ENCODE measurements around the gene CD72. TPM values are rescaled to one million over a fixed set of nuclear protein-coding genes. Genes with fewer than 3 reads are reported as not detected.
"Not testable (repeated sequence)": the region's sequence is repeated elsewhere in the genome, so short reads cannot be mapped to it uniquely, and the experiment has no call there.

The CD72 gene
- total RNA-seq, 1 donor from 2014 or later: 2.1 TPM

GRCh38 chr9:35650341-35651158 lies 32.3 kb upstream of the CD72 start, which contains the start of gene SIT1:
Gene SIT1 (minus strand): TSS chr9:35650931. CDS start chr9:35650853, 78 bp downstream.
- no peak within 1 kb of the TSS for H3K4me3 ChIP-seq (ENCODE audit: low read length in 3 of 3)
- no peak within 1 kb of the TSS for H3K27ac ChIP-seq (ENCODE audit: low read depth, low read length)
- H3K4me1 ChIP-seq (ENCODE audit: control insufficient read depth in 3 of 3, insufficient read depth in 3 of 3, low read length in 3 of 3): peaks cover 6 to 21% (median 15%) of the 10 kb centered on the region in 3 donors
- no peaks in the 10 kb centered on the region for H3K9me3 ChIP-seq (ENCODE audit: control insufficient read depth in 3 of 3, low read length in 3 of 3)
- no peaks in the 10 kb centered on the region for H3K27me3 ChIP-seq (ENCODE audit: control insufficient read depth in 3 of 3, insufficient read depth in 3 of 3, low read length in 3 of 3)
- no peaks in the 10 kb centered on the region for H3K36me3 ChIP-seq (ENCODE audit: control insufficient read depth in 3 of 3, insufficient read depth in 3 of 3, low read length in 3 of 3)
- H3K9ac ChIP-seq (ENCODE audit: low read depth in 1 of 3, low read length in 3 of 3): no peak within 1 kb of the TSS

GRCh38 chr9:35649431-35650340 lies 31.5 kb upstream of the CD72 start:
- Histone ChIP-seq H3K27me3 (ENCODE audit: control insufficient read depth in 3 of 3, insufficient read depth in 3 of 3, low read length in 3 of 3) (no peaks in the 10 kb centered on the region), H3K36me3 (ENCODE audit: control insufficient read depth in 3 of 3, insufficient read depth in 3 of 3, low read length in 3 of 3) (no peaks in the 10 kb centered on the region), H3K4me3 (ENCODE audit: low read length in 3 of 3) (no peak overlapping the region), H3K27ac (ENCODE audit: low read depth, low read length) (no peak overlapping the region), H3K9ac (ENCODE audit: low read depth in 1 of 3, low read length in 3 of 3) (no peak overlapping the region), H3K9me3 (ENCODE audit: control insufficient read depth in 3 of 3, low read length in 3 of 3) (no peaks in the 10 kb centered on the region), H3K4me1 (ENCODE audit: control insufficient read depth in 3 of 3, insufficient read depth in 3 of 3, low read length in 3 of 3) (peaks cover 6 to 21% (median 15%) of the 10 kb centered on the region in 3 donors)

GRCh38 chr9:35646533-35647265 lies 28.5 kb upstream of the CD72 start:
- no peaks in the 10 kb centered on the region for H3K27me3 ChIP-seq (ENCODE audit: control insufficient read depth in 3 of 3, insufficient read depth in 3 of 3, low read length in 3 of 3)
- H3K9me3 ChIP-seq (ENCODE audit: control insufficient read depth in 3 of 3, low read length in 3 of 3): no peaks in the 10 kb centered on the region
- H3K4me1 ChIP-seq (ENCODE audit: control insufficient read depth in 3 of 3, insufficient read depth in 3 of 3, low read length in 3 of 3): peaks cover 6 to 21% (median 15%) of the 10 kb centered on the region in 3 donors
- no peaks in the 10 kb centered on the region for H3K36me3 ChIP-seq (ENCODE audit: control insufficient read depth in 3 of 3, insufficient read depth in 3 of 3, low read length in 3 of 3)
- peak overlapping the region; percentile 82 to 85 (median 84) for H3K4me3 ChIP-seq (ENCODE audit: low read length in 3 of 3)
- peak overlapping the region; percentile 90 to 95 (median 94) for H3K9ac ChIP-seq (ENCODE audit: low read depth in 1 of 3, low read length in 3 of 3)
- peak overlapping the region; percentile 93 for H3K27ac ChIP-seq (ENCODE audit: low read depth, low read length)

GRCh38 chr9:35646153-35646532 lies 27.9 kb upstream of the CD72 start:
- H3K9me3 ChIP-seq (ENCODE audit: control insufficient read depth in 3 of 3, low read length in 3 of 3): no peaks in the 10 kb centered on the region
- H3K4me1 ChIP-seq (ENCODE audit: control insufficient read depth in 3 of 3, insufficient read depth in 3 of 3, low read length in 3 of 3): peaks cover 6 to 21% (median 15%) of the 10 kb centered on the region in 3 donors
- H3K27me3 ChIP-seq (ENCODE audit: control insufficient read depth in 3 of 3, insufficient read depth in 3 of 3, low read length in 3 of 3): no peaks in the 10 kb centered on the region
- H3K9ac ChIP-seq (ENCODE audit: low read depth in 1 of 3, low read length in 3 of 3): peak overlapping the region; percentile 90 to 95 (median 94)
- no peaks in the 10 kb centered on the region for H3K36me3 ChIP-seq (ENCODE audit: control insufficient read depth in 3 of 3, insufficient read depth in 3 of 3, low read length in 3 of 3)
- H3K4me3 ChIP-seq (ENCODE audit: low read length in 3 of 3): peak overlapping the region; percentile 82 to 85 (median 84)
- peak overlapping the region; percentile 93 for H3K27ac ChIP-seq (ENCODE audit: low read depth, low read length)

GRCh38 chr9:35645736-35646135 lies 27.5 kb upstream of the CD72 start:
- peak overlapping the region; percentile 82 to 85 (median 84) for H3K4me3 ChIP-seq (ENCODE audit: low read length in 3 of 3)
- H3K36me3 ChIP-seq (ENCODE audit: control insufficient read depth in 3 of 3, insufficient read depth in 3 of 3, low read length in 3 of 3); H3K27me3 ChIP-seq (ENCODE audit: control insufficient read depth in 3 of 3, insufficient read depth in 3 of 3, low read length in 3 of 3); H3K9me3 ChIP-seq (ENCODE audit: control insufficient read depth in 3 of 3, low read length in 3 of 3): not testable (repeated sequence)
- H3K27ac ChIP-seq (ENCODE audit: low read depth, low read length): peak overlapping the region; percentile 93
- peak overlapping the region; percentile 27 to 94 (median 90) for H3K9ac ChIP-seq (ENCODE audit: low read depth in 1 of 3, low read length in 3 of 3)
- peaks cover 6 to 21% (median 15%) of the 10 kb centered on the region in 3 donors for H3K4me1 ChIP-seq (ENCODE audit: control insufficient read depth in 3 of 3, insufficient read depth in 3 of 3, low read length in 3 of 3)

GRCh38 chr9:35643046-35643445 lies 24.8 kb upstream of the CD72 start:
- Histone ChIP-seq H3K27ac (ENCODE audit: low read depth, low read length) (no peak overlapping the region), H3K4me3 (ENCODE audit: low read length in 3 of 3) (no peak overlapping the region), H3K4me1 (ENCODE audit: control insufficient read depth in 3 of 3, insufficient read depth in 3 of 3, low read length in 3 of 3) (peaks cover 4 to 15% (median 13%) of the 10 kb centered on the region in 3 donors), H3K9me3 (ENCODE audit: control insufficient read depth in 3 of 3, low read length in 3 of 3) (no peaks in the 10 kb centered on the region), H3K36me3 (ENCODE audit: control insufficient read depth in 3 of 3, insufficient read depth in 3 of 3, low read length in 3 of 3) (no peaks in the 10 kb centered on the region), H3K27me3 (ENCODE audit: control insufficient read depth in 3 of 3, insufficient read depth in 3 of 3, low read length in 3 of 3) (no peaks in the 10 kb centered on the region), H3K9ac (ENCODE audit: low read depth in 1 of 3, low read length in 3 of 3) (no peak overlapping the region)

- not testable (repeated sequence) for H3K4me3 ChIP-seq (ENCODE audit: low read length in 3 of 3); H3K36me3 ChIP-seq (ENCODE audit: control insufficient read depth in 3 of 3, insufficient read depth in 3 of 3, low read length in 3 of 3); H3K9me3 ChIP-seq (ENCODE audit: control insufficient read depth in 3 of 3, low read length in 3 of 3); H3K9ac ChIP-seq (ENCODE audit: low read depth in 1 of 3, low read length in 3 of 3); H3K27ac ChIP-seq (ENCODE audit: low read depth, low read length); H3K4me1 ChIP-seq (ENCODE audit: control insufficient read depth in 3 of 3, insufficient read depth in 3 of 3, low read length in 3 of 3); H3K27me3 ChIP-seq (ENCODE audit: control insufficient read depth in 3 of 3, insufficient read depth in 3 of 3, low read length in 3 of 3)
These were observed 23.3 kb upstream of the CD72 start for GRCh38 chr9:35641478-35641877.

GRCh38 chr9:35640431-35640830 lies 22.2 kb upstream of the CD72 start:
- H3K9ac ChIP-seq (ENCODE audit: low read depth in 1 of 3, low read length in 3 of 3); H3K27ac ChIP-seq (ENCODE audit: low read depth, low read length); H3K9me3 ChIP-seq (ENCODE audit: control insufficient read depth in 3 of 3, low read length in 3 of 3); H3K4me3 ChIP-seq (ENCODE audit: low read length in 3 of 3); H3K4me1 ChIP-seq (ENCODE audit: control insufficient read depth in 3 of 3, insufficient read depth in 3 of 3, low read length in 3 of 3); H3K36me3 ChIP-seq (ENCODE audit: control insufficient read depth in 3 of 3, insufficient read depth in 3 of 3, low read length in 3 of 3); H3K27me3 ChIP-seq (ENCODE audit: control insufficient read depth in 3 of 3, insufficient read depth in 3 of 3, low read length in 3 of 3): not testable (repeated sequence)

- Histone ChIP-seq H3K36me3 (ENCODE audit: control insufficient read depth in 3 of 3, insufficient read depth in 3 of 3, low read length in 3 of 3) (no peaks in the 10 kb centered on the region), H3K9ac (ENCODE audit: low read depth in 1 of 3, low read length in 3 of 3) (no peak overlapping the region), H3K27me3 (ENCODE audit: control insufficient read depth in 3 of 3, insufficient read depth in 3 of 3, low read length in 3 of 3) (no peaks in the 10 kb centered on the region), H3K4me3 (ENCODE audit: low read length in 3 of 3) (no peak overlapping the region), H3K27ac (ENCODE audit: low read depth, low read length) (no peak overlapping the region), H3K9me3 (ENCODE audit: control insufficient read depth in 3 of 3, low read length in 3 of 3) (no peaks in the 10 kb centered on the region), H3K4me1 (ENCODE audit: control insufficient read depth in 3 of 3, insufficient read depth in 3 of 3, low read length in 3 of 3) (no peaks in the 10 kb centered on the region)
These were observed 21.4 kb upstream of the CD72 start for GRCh38 chr9:35639631-35640030.
